GM23338 (cell line): ENCODE data around the gene SCGB3A1.

Experiments
- CREB1 ChIP-seq: fragments of 250-450 bp; sonication (Bioruptor Pico); IDR thresholded peaks from 2 replicates; pipeline ENCODE4 v1.5.0; 2020; ENCODE audit warnings: low read depth, mild to moderate bottlenecking, moderate library complexity
- CTCF ChIP-seq, 2 experiments: fragments of 200-600 bp in 1 of 2; sonication (generic) in 1 of 2; conservative IDR thresholded peaks; 2 replicates each; pipeline versions ENCODE4 v1.5.1 to v1.6.1; 2016 to 2017; ENCODE audit warnings: antibody characterized with exemption in 2 of 2, low read depth in 2 of 2, mild to moderate bottlenecking in 2 of 2, moderate library complexity in 1 of 2
- EZH2 ChIP-seq: fragments of 200-600 bp; sonication (generic); IDR thresholded peaks from one replicate; pipeline ENCODE4 v1.8.0; 2017; ENCODE audit warnings: antibody characterized with exemption, mild to moderate bottlenecking, low read depth; ENCODE audit not compliant: unreplicated experiment
- EZH2phosphoT487 ChIP-seq: fragments of 200-600 bp; sonication (generic); IDR thresholded peaks from one replicate; pipeline ENCODE4 v1.8.1; 2018; ENCODE audit warnings: antibody characterized with exemption; ENCODE audit not compliant: unreplicated experiment
- POLR2AphosphoS5 ChIP-seq: IDR thresholded peaks from 2 replicates; pipeline ENCODE4 v1.6.1; 2016; ENCODE audit warnings: antibody characterized with exemption, low read depth

DNA sequence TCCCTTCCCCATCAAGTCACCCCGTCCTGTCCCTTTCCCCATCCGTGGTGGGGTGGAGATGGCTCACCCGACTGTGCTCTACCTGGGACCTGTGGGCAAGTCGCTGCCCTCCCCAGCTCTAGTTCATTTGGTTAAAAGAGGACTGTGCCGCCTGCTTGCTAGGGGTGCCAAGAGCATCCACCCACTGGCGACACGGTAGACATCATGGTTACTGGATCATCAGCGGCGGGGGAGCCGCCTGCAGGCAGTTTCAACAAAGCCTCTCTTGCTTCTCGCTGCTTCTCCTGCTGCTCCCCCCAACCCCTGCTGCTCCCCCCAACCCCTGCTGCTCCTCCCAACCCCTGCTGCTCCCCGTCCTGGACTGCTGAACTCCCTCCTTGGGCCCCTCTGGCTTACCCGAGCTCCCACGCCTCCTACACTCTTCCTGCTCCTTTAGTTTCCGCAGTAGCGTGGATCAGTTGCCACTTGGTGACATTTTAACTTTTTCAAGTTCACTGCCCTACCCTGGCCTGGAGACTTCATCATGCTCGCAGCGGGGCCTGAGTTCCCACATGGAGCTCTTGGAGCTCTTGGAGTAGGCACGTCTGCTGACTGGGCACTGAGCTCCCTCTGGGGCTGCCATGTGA, 22.0 kb upstream of the SCGB3A1 start:
- TF ChIP-seq CTCF (conservative IDR thresholded peaks at IDR 0.05; ENCODE audit: low read depth in 2 of 2) (no peak), EZH2phosphoT487 (no peak), EZH2 (no peak), POLR2AphosphoS5 (no peak), CREB1 (CRISPR knock-in tag) (no peak)
